Measurements from ENCODE around the gene ZNF267.
"Not testable (repeated sequence)": the region's sequence is repeated elsewhere in the genome, so short reads cannot be mapped to it uniquely, and the experiment has no call there.

Gene ZNF267

GRCh38 chr16:31873556-31874365, at the start of gene ZNF267:
Gene ZNF267 (plus strand): TSS chr16:31873807. CDS start chr16:31873967, 160 bp downstream.
- DNase-seq = peak; percentile 92

- DNase-seq = no peak
These were observed 40.6 kb upstream of the ZNF267 start for GRCh38 chr16:31833047-31833446.

- not testable (repeated sequence) for DNase-seq
These were observed 37.2 kb upstream of the ZNF267 start for GRCh38 chr16:31836396-31836795.

GRCh38 chr16:31842864-31843263, 30.7 kb upstream of the ZNF267 start:
- DNase-seq = no peak

- DNase-seq = not testable (repeated sequence)
These were observed 25.0 kb upstream of the ZNF267 start for GRCh38 chr16:31848572-31848971.

- no peak for DNase-seq
These were observed 20.3 kb upstream of the ZNF267 start for GRCh38 chr16:31853291-31853690.

GRCh38 chr16:31860508-31860907, 13.1 kb upstream of the ZNF267 start:
- no peak for DNase-seq

GRCh38 chr16:31861455-31861854, 12.2 kb upstream of the ZNF267 start:
- DNase-seq = no peak

- no peak for DNase-seq
These were observed 10.8 kb upstream of the ZNF267 start for GRCh38 chr16:31862761-31863160.

- no peak for DNase-seq
These were observed 5.4 kb upstream of the ZNF267 start for GRCh38 chr16:31868164-31868563.

- peak; percentile 55 for DNase-seq
These were observed 4.9 kb upstream of the ZNF267 start for GRCh38 chr16:31868691-31869167.

- DNase-seq = no peak
These were observed 4.0 kb upstream of the ZNF267 start for GRCh38 chr16:31869511-31870201.

- DNase-seq = no peak
These were observed 2.8 kb upstream of the ZNF267 start for GRCh38 chr16:31870809-31871208.

- no peak for DNase-seq
These were observed 2.1 kb upstream of the ZNF267 start for GRCh38 chr16:31871510-31871909.

- DNase-seq = no peak
These were observed 1.4 kb upstream of the ZNF267 start for GRCh38 chr16:31872201-31872600.

- DNase-seq = peak; percentile 2
These were observed 932 bp downstream of the ZNF267 start for GRCh38 chr16:31874366-31875111.

GRCh38 chr16:31875112-31875803, 1.7 kb downstream of the ZNF267 start:
- no peak for DNase-seq

- DNase-seq = no peak
These were observed 2.4 kb downstream of the ZNF267 start for GRCh38 chr16:31875928-31876547.

- no peak for DNase-seq
These were observed 3.6 kb downstream of the ZNF267 start for GRCh38 chr16:31876951-31877828.

GRCh38 chr16:31877876-31878642, 4.5 kb downstream of the ZNF267 start:
- DNase-seq = no peak
